Measurements from ENCODE around the gene USP47. TPM values are rescaled to one million over a fixed set of nuclear protein-coding genes. Genes with fewer than 3 reads are reported as not detected.

The USP47 gene
- total and polyA plus RNA-seq, 8 donors = 16.2 to 32.3 (median 21.3) TPM

DNA sequence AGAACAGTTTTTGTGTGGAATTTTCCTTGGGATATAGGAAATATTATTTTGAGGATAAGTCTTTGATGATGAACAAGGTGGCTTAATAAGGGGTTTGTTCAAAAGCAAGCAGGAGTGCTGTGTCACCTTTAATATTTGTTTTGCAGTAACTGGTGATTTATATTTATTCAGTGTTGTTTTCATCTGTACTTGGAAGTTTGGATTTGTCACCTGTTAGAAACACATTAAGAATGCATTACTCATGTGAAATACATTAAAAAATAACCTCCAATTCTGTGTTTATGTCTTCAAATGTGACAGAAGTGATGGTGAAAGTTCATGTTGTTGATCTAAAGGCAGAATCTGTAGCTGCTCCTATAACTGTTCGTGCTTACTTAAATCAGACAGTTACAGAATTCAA, 96.2 kb downstream of the USP47 start:
- H3K36me3 ChIP-seq = peaks cover 0 to 27% (median 14%) of the 10 kb centered on the region in 3 donors
- ATAC-seq = no peak
- WGBS, 2 donors = 90 to 98% methylated on average over 1 of the region's 1 CpG

GRCh38 chr11:11940551-11940950, 98.8 kb downstream of the USP47 start:
- TF ChIP-seq, protein P1, sequence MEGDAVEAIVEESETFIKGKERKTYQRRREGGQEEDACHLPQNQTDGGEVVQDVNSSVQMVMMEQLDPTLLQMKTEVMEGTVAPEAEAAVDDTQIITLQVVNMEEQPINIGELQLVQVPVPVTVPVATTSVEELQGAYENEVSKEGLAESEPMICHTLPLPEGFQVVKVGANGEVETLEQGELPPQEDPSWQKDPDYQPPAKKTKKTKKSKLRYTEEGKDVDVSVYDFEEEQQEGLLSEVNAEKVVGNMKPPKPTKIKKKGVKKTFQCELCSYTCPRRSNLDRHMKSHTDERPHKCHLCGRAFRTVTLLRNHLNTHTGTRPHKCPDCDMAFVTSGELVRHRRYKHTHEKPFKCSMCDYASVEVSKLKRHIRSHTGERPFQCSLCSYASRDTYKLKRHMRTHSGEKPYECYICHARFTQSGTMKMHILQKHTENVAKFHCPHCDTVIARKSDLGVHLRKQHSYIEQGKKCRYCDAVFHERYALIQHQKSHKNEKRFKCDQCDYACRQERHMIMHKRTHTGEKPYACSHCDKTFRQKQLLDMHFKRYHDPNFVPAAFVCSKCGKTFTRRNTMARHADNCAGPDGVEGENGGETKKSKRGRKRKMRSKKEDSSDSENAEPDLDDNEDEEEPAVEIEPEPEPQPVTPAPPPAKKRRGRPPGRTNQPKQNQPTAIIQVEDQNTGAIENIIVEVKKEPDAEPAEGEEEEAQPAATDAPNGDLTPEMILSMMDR (IDR thresholded peaks at IDR 0.05) = no peak
- ATAC-seq (no peak), FAIRE-seq (no peak), DNase-seq (no peak)
- Histone ChIP-seq H3K4me3 (no peak overlapping the region), H3K36me3 (peaks cover 0 to 27% (median 14%) of the 10 kb centered on the region in 3 donors), H3K4me1 (no peaks in the 10 kb centered on the region), H3K9me3 (no peaks in the 10 kb centered on the region), H3K27me3 (no peaks in the 10 kb centered on the region), H3K27ac (no peak overlapping the region)
- intact Hi-C loops (cut with DNase I) = no loop called here

More for the DNA sequence above, 96.2 kb downstream of the USP47 start:
- H3K4me3 ChIP-seq = no peak overlapping the region
- FAIRE-seq (no peak), DNase-seq (no peak)
- H3K9me3 ChIP-seq = no peaks in the 10 kb centered on the region
- intact Hi-C loops (cut with DNase I) = loop anchor here in 2 of 3 donors (5.0 to 10.0 kb wide), 2 partner anchors 104 to 107 kb away; no protein-coding TSS in a partner anchor
- H3K27ac ChIP-seq = no peak overlapping the region
- TF ChIP-seq, protein P1 (IDR thresholded peaks at IDR 0.05) = no peak
- no peaks in the 10 kb centered on the region for H3K27me3 ChIP-seq
- no peaks in the 10 kb centered on the region for H3K4me1 ChIP-seq

DNA sequence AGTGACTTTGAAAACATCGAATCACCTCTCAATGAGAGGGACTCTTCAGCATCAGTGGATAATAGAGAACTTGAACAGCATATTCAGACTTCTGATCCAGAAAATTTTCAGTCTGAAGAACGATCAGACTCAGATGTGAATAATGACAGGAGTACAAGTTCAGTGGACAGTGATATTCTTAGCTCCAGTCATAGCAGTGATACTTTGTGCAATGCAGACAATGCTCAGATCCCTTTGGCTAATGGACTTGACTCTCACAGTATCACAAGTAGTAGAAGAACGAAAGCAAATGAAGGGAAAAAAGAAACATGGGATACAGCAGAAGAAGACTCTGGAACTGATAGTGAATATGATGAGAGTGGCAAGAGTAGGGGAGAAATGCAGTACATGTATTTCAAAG, 100.9 kb downstream of the USP47 start:
- Histone ChIP-seq H3K27ac (no peak overlapping the region), H3K9me3 (no peaks in the 10 kb centered on the region), H3K27me3 (no peaks in the 10 kb centered on the region), H3K36me3 (peaks cover 0 to 18% (median 14%) of the 10 kb centered on the region in 3 donors), H3K4me3 (no peak overlapping the region), H3K4me1 (no peaks in the 10 kb centered on the region)
- ATAC-seq (no peak), DNase-seq (no peak), FAIRE-seq (no peak)
- TF ChIP-seq, protein P1 (IDR thresholded peaks at IDR 0.05) = no peak
- WGBS, 2 donors = 84 to 88% methylated on average over 3 of the region's 3 CpGs
- intact Hi-C loops (cut with DNase I) = no loop called here

DNA sequence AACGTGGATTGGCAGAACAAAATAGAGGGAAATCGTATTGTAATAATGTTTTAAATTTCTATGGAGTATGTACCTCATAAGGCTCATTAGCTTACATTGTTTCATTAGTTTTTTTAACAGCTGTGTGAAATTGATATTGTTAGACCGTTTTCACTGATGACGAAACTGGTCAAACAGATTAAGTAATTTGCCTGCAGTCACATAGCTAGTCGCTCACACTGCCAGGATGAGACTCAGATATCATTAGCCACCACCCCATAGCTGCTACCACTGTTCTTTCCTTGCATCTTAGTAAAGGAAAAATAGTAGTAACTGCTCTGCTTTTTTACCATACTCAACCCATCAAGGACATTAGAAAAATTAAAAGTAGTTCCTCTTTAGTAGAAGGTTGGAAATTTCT, 102.7 kb downstream of the USP47 start:
- peaks cover 0 to 15% (median 10%) of the 10 kb centered on the region in 3 donors for H3K36me3 ChIP-seq
- ATAC-seq = no peak
- 77 to 83% methylated on average over 5 of the region's 5 CpGs for WGBS, 2 donors

DNA sequence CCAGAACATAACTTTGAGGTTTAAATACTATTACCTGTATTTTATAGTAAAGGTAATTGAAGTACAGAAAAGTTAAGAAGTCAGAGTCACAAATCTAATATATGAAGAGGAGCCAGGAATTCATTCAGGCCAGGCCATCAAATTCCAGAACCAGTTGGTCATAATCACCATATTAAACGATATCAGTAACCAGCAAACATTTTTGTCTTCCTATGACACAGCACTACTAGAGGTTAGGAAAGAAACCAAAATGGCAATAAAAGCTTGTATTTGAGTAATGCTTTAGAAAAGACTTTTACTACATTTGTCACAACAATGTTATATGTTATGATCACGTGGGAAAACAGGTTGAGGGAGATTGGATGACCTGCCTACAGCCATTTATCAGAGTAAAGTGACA, 104.4 kb downstream of the USP47 start:
- H3K4me1 ChIP-seq = no peaks in the 10 kb centered on the region
- no peaks in the 10 kb centered on the region for H3K27me3 ChIP-seq
- ATAC-seq (no peak), FAIRE-seq (no peak), DNase-seq (no peak)
- peaks cover 0 to 8% (median 6%) of the 10 kb centered on the region in 3 donors for H3K36me3 ChIP-seq
- 70 to 79% methylated on average over 2 of the region's 2 CpGs for WGBS, 2 donors
- no peak overlapping the region for H3K4me3 ChIP-seq
- no peak overlapping the region for H3K27ac ChIP-seq
- TF ChIP-seq, protein P1 (IDR thresholded peaks at IDR 0.05) = no peak
- H3K9me3 ChIP-seq = no peaks in the 10 kb centered on the region
- intact Hi-C loops (cut with DNase I) = no loop called here

More for the DNA sequence above, 102.7 kb downstream of the USP47 start:
- DNase-seq (no peak), FAIRE-seq (no peak)
- no peaks in the 10 kb centered on the region for H3K27me3 ChIP-seq
- no peaks in the 10 kb centered on the region for H3K9me3 ChIP-seq
- TF ChIP-seq, protein P1 (IDR thresholded peaks at IDR 0.05) = no peak
- intact Hi-C loops (cut with DNase I) = no loop called here
- no peak overlapping the region for H3K27ac ChIP-seq
- no peak overlapping the region for H3K4me3 ChIP-seq
- no peaks in the 10 kb centered on the region for H3K4me1 ChIP-seq
